ENCODE measurements around the gene PPP6R3. TPM values are rescaled to one million over a fixed set of nuclear protein-coding genes. Genes with fewer than 3 reads are reported as not detected.

The PPP6R3 gene
- total RNA-seq, 1 experiment from 2014 or later, result 153 TPM

DNA sequence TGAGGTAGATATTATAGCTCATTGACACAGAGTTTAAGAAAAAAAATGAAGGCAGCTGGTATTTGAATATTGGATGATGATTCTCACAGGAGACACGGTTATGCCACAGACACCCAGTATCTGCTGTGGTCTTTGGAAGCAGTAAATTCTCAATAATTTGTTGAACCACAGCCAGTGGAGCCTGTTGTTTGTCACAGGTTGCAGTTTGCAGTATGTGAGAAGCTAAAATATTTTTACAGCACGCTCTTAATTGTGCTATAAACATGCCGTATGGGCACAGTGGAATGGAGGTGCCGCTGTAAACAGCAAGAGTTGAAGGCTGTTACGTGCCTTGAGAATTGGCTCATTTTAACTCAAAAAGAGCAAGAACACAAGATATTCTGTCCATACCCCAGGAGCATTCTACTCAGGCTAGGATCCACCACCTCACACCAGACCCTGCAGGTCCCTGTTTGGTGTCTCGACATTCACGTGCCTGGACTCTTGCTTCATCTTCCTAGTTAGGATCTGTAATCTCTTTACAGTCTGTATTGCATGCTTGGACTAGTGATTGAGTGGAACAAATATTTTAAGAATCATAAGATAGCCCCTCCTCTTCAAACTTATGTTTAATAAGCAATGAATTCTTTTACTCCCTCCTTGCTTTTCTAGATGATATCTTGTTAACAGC, 129.1 kb downstream of the PPP6R3 start:
- peaks cover 67% of the 10 kb centered on the region for H3K36me3 ChIP-seq (ENCODE audit: insufficient read depth, low read length, poor library complexity, severe bottlenecking)
- no peaks in the 10 kb centered on the region for H3K9me3 ChIP-seq (ENCODE audit: low read depth, low read length, poor library complexity, severe bottlenecking)
- TF ChIP-seq EZH2 (IDR thresholded peaks at IDR 0.05; ENCODE audit: borderline replicate concordance, low read depth, low read length, poor library complexity, severe bottlenecking), result no peak
- TF ChIP-seq, protein P1, sequence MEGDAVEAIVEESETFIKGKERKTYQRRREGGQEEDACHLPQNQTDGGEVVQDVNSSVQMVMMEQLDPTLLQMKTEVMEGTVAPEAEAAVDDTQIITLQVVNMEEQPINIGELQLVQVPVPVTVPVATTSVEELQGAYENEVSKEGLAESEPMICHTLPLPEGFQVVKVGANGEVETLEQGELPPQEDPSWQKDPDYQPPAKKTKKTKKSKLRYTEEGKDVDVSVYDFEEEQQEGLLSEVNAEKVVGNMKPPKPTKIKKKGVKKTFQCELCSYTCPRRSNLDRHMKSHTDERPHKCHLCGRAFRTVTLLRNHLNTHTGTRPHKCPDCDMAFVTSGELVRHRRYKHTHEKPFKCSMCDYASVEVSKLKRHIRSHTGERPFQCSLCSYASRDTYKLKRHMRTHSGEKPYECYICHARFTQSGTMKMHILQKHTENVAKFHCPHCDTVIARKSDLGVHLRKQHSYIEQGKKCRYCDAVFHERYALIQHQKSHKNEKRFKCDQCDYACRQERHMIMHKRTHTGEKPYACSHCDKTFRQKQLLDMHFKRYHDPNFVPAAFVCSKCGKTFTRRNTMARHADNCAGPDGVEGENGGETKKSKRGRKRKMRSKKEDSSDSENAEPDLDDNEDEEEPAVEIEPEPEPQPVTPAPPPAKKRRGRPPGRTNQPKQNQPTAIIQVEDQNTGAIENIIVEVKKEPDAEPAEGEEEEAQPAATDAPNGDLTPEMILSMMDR (conservative IDR thresholded peaks at IDR 0.05; ENCODE audit: low read depth, low read length), result no peak
- no TSS peak for BruUV-seq (replicated peaks)
- intact Hi-C loops (cut with micrococcal nuclease; ENCODE audit: unreplicated experiment), result no loop called here
- CTCF ChIA-PET, result no interaction called here
- no peaks in the 10 kb centered on the region for H3K4me1 ChIP-seq (ENCODE audit: insufficient read depth, low read length, poor library complexity, severe bottlenecking)
- POLR2A ChIA-PET (ENCODE audit: low non-redundant PET), result interaction anchor here (0.5 kb wide), 1 partner anchor 9 kb away, joined by 7 read pairs; no protein-coding TSS in a partner anchor
- no peak for DNase-seq (ENCODE audit: low spot score)
- no peaks in the 10 kb centered on the region for H3K27me3 ChIP-seq (replicated peaks; ENCODE audit: insufficient read depth, low read depth, low read length, poor library complexity)
- no peak overlapping the region for H3K27ac ChIP-seq (ENCODE audit: low read depth, low read length, poor library complexity, severe bottlenecking)
- H3K4me3 ChIP-seq (ENCODE audit: low read depth, low read length, poor library complexity, severe bottlenecking), result no peak overlapping the region

GRCh38 chr11:68591719-68592118, 131.2 kb downstream of the PPP6R3 start:
- no peak overlapping the region for H3K27ac ChIP-seq (ENCODE audit: low read depth, low read length, poor library complexity, severe bottlenecking)
- H3K27me3 ChIP-seq (replicated peaks; ENCODE audit: insufficient read depth, low read depth, low read length, poor library complexity), result no peaks in the 10 kb centered on the region
- TF ChIP-seq, protein P1 (conservative IDR thresholded peaks at IDR 0.05; ENCODE audit: low read depth, low read length), result no peak
- no peak for TF ChIP-seq EZH2 (IDR thresholded peaks at IDR 0.05; ENCODE audit: borderline replicate concordance, low read depth, low read length, poor library complexity, severe bottlenecking)
- peaks cover 61% of the 10 kb centered on the region for H3K36me3 ChIP-seq (ENCODE audit: insufficient read depth, low read length, poor library complexity, severe bottlenecking)
- no peak overlapping the region for H3K4me3 ChIP-seq (ENCODE audit: low read depth, low read length, poor library complexity, severe bottlenecking)
- intact Hi-C loops (cut with micrococcal nuclease; ENCODE audit: unreplicated experiment), result no loop called here
- CTCF ChIA-PET, result no interaction called here
- no peak for DNase-seq (ENCODE audit: low spot score)
- no TSS peak for BruUV-seq (replicated peaks)
- no peaks in the 10 kb centered on the region for H3K9me3 ChIP-seq (ENCODE audit: low read depth, low read length, poor library complexity, severe bottlenecking)
- POLR2A ChIA-PET (ENCODE audit: low non-redundant PET), result no interaction called here
- no peaks in the 10 kb centered on the region for H3K4me1 ChIP-seq (ENCODE audit: insufficient read depth, low read length, poor library complexity, severe bottlenecking)

GRCh38 chr11:68593441-68593840, 132.9 kb downstream of the PPP6R3 start:
- CTCF ChIA-PET, result no interaction called here
- BruUV-seq (replicated peaks), result no TSS peak

More at GRCh38 chr11:68593441-68593840, 132.9 kb downstream of the PPP6R3 start:
- no peaks in the 10 kb centered on the region for H3K9me3 ChIP-seq (ENCODE audit: low read depth, low read length, poor library complexity, severe bottlenecking)
- H3K4me1 ChIP-seq (ENCODE audit: insufficient read depth, low read length, poor library complexity, severe bottlenecking), result no peaks in the 10 kb centered on the region
- H3K36me3 ChIP-seq (ENCODE audit: insufficient read depth, low read length, poor library complexity, severe bottlenecking), result peaks cover 74% of the 10 kb centered on the region
- no peak overlapping the region for H3K4me3 ChIP-seq (ENCODE audit: low read depth, low read length, poor library complexity, severe bottlenecking)
- no peak for DNase-seq (ENCODE audit: low spot score)
- TF ChIP-seq, protein P1 (conservative IDR thresholded peaks at IDR 0.05; ENCODE audit: low read depth, low read length), result no peak
- no peak for TF ChIP-seq EZH2 (IDR thresholded peaks at IDR 0.05; ENCODE audit: borderline replicate concordance, low read depth, low read length, poor library complexity, severe bottlenecking)
- H3K27me3 ChIP-seq (replicated peaks; ENCODE audit: insufficient read depth, low read depth, low read length, poor library complexity), result no peaks in the 10 kb centered on the region
- POLR2A ChIA-PET (ENCODE audit: low non-redundant PET), result no interaction called here
- H3K27ac ChIP-seq (ENCODE audit: low read depth, low read length, poor library complexity, severe bottlenecking), result no peak overlapping the region
- intact Hi-C loops (cut with micrococcal nuclease; ENCODE audit: unreplicated experiment), result no loop called here
